K562 (cell line): ENCODE data around the gene ORAI2. TPM values are rescaled to one million over a fixed set of nuclear protein-coding genes. Genes with fewer than 3 reads are reported as not detected.

ENCODE experiments used
- ATAC-seq: fragments of 200-7000 bp; cut with Tn5 transposase; 3 replicates; pipeline ENCODE4 v1.9.1; 2020; ENCODE audit warnings: moderate library complexity
- BruUV-seq: library from RNA; stranded (reverse); fragments of 400-500 nt; replicated peaks from 2 replicates; lab custom pipeline; 2021; lab: Mats Ljungman, UMichigan
- CTCF ChIA-PET: fragments of 300-600 bp; formaldehyde crosslinking; extraction: SDS; loops from one replicate; lab custom pipeline; 2021; ENCODE audit warnings: low intra/inter-chr PET ratio; lab: Yijun Ruan, JAX
- POLR2A ChIA-PET: fragments of 300-600, 350-650 bp; sonication (Branson Sonifier 250); formaldehyde crosslinking; extraction: SDS; loops from one replicate; lab custom pipeline; 2021; ENCODE audit warnings: antibody characterized with exemption, inconsistent platforms; lab: Yijun Ruan, JAX
- DNase-seq, 4 experiments: peaks; one replicate each; pipeline versions ENCODE4 v3.0.0 to v3.0.0-alpha.2; 2011 to 2018; ENCODE audit warnings: low spot score in 3 of 4, mixed read lengths in 3 of 4; ENCODE audit errors: extremely low read depth in 1 of 4
- FAIRE-seq: peaks from 2 replicates; lab custom pipeline; 2011; peaks lifted over from hg19 to GRCh38; lab: Jason Lieb, UNC
- H2AFZ ChIP-seq: 2 replicates; pipeline ENCODE4 v1.6.0; 2011; ENCODE audit warnings: low read depth, low read length, control low read depth, inconsistent platforms
- H3K27ac ChIP-seq: fragments of 200-600 bp; 3 replicates; pipeline ENCODE4 v1.8.0; 2011; ENCODE audit warnings: low read depth, mild to moderate bottlenecking, control low read depth, inconsistent platforms, low read length, moderate library complexity, mixed read lengths; ENCODE audit errors: extremely low read depth
- H3K27me3 ChIP-seq, 2 experiments: fragments of 300-600 bp in 1 of 2; 2 replicates in 1 of 2; 3 replicates in 1 of 2; pipeline versions ENCODE4 v1.6.0 to v1.8.0; 2011; ENCODE audit warnings: inconsistent platforms in 2 of 2, low read length in 2 of 2, mild to moderate bottlenecking in 1 of 2, mixed read lengths in 1 of 2, moderate library complexity in 1 of 2; ENCODE audit not compliant: control insufficient read depth in 2 of 2, insufficient read depth in 2 of 2
- H3K36me3 ChIP-seq: fragments of 300-600 bp; 3 replicates; pipeline ENCODE4 v1.8.0; 2011; ENCODE audit warnings: mild to moderate bottlenecking, low read length, inconsistent platforms; ENCODE audit not compliant: control insufficient read depth, insufficient read depth
- H3K4me1 ChIP-seq, 2 experiments: fragments of 200-600 bp in 1 of 2; replicated peaks in 1 of 2; 2 replicates in 1 of 2; 3 replicates in 1 of 2; pipeline versions ENCODE4 v1.5.1 to v1.8.0; 2011; ENCODE audit warnings: inconsistent platforms in 2 of 2, low read length in 2 of 2, mild to moderate bottlenecking in 1 of 2, mixed read lengths in 1 of 2, moderate library complexity in 1 of 2; ENCODE audit not compliant: control insufficient read depth in 2 of 2, insufficient read depth in 2 of 2
- H3K4me2 ChIP-seq: 2 replicates; pipeline ENCODE4 v1.6.1; 2011; ENCODE audit warnings: low read length, control low read depth, inconsistent platforms, mixed read lengths; ENCODE audit not compliant: insufficient read depth
- H3K4me3 ChIP-seq: fragments of 200-600 bp; sonication (generic), shearing (Covaris generic); 2 replicates; pipeline ENCODE4 v1.5.1; 2016; ENCODE audit warnings: control low read depth, inconsistent platforms
- H3K79me2 ChIP-seq: fragments of 200-600 bp; 3 replicates; pipeline ENCODE4 v1.8.0; 2011; ENCODE audit warnings: low read length, inconsistent platforms; ENCODE audit not compliant: control insufficient read depth, insufficient read depth
- H3K9ac ChIP-seq, 2 experiments: 2 replicates each; pipeline versions ENCODE4 v1.6.0 to v1.6.1; 2011; ENCODE audit warnings: low read depth in 2 of 2, low read length in 2 of 2, control low read depth in 1 of 2, inconsistent platforms in 1 of 2, mild to moderate bottlenecking in 1 of 2, mixed read lengths in 1 of 2; ENCODE audit not compliant: insufficient read depth in 1 of 2
- H3K9me1 ChIP-seq: one replicate; pipeline ENCODE4 v1.6.0; 2011; ENCODE audit warnings: inconsistent platforms, mild to moderate bottlenecking, low read length, moderate library complexity; ENCODE audit not compliant: control insufficient read depth, insufficient read depth
- H3K9me3 ChIP-seq: replicated peaks from 2 replicates; pipeline ENCODE4 v1.5.1; 2011; ENCODE audit warnings: low read depth, low read length, inconsistent platforms; ENCODE audit not compliant: control insufficient read depth, insufficient read depth
- H4K20me1 ChIP-seq: replicated peaks from 2 replicates; pipeline ENCODE4 v1.6.1; 2011; ENCODE audit warnings: low read length, inconsistent platforms, mixed read lengths; ENCODE audit not compliant: control insufficient read depth, insufficient read depth
- BCL6 ChIP-seq: fragments of 250-450 bp; sonication (Bioruptor Pico); IDR thresholded peaks from 2 replicates; pipeline ENCODE4 v1.4.0; 2020
- BHLHE40 ChIP-seq: IDR thresholded peaks from 2 replicates; pipeline ENCODE4 v1.6.1; 2011; ENCODE audit warnings: low read length, improper control_type of control experiment
- CHD4 ChIP-seq: fragments of 200-600 bp; sonication (generic); IDR thresholded peaks from 3 replicates; pipeline ENCODE4 v1.6.1; 2012; ENCODE audit warnings: low read depth, mild to moderate bottlenecking, mixed read lengths, low read length, inconsistent platforms; ENCODE audit not compliant: insufficient read depth, insufficient replicate concordance, poor library complexity, severe bottlenecking
- CREB3L1 ChIP-seq: fragments of 450-650 bp; IDR thresholded peaks from 2 replicates; pipeline ENCODE4 v1.6.1; 2014; ENCODE audit warnings: low read depth, mild to moderate bottlenecking, moderate library complexity, borderline replicate concordance
- GABPA ChIP-seq: fragments of 200-800 bp; sonication (Bioruptor generic); conservative IDR thresholded peaks from 2 replicates; pipeline ENCODE4 v1.6.1; 2016; ENCODE audit warnings: low read depth, missing genetic modification characterization, missing compliant biosample characterization
- NR3C1 ChIP-seq: sonication (generic); formaldehyde crosslinking; IDR thresholded peaks from 2 replicates; pipeline ENCODE4 v1.8.1; 2022; ENCODE audit warnings: missing genetic modification reagents
- RAD21 ChIP-seq, 2 experiments: fragments of 250-450 bp in 1 of 2; fragments of 450-650 bp in 1 of 2; sonication (Bioruptor Pico) in 1 of 2; formaldehyde crosslinking in 1 of 2; IDR thresholded peaks in 1 of 2; conservative IDR thresholded peaks in 1 of 2; 2 replicates each; pipeline versions ENCODE4 v1.4.0 to v1.8.0; 2020 to 2022; ENCODE audit warnings: mild to moderate bottlenecking in 2 of 2, moderate library complexity in 1 of 2
- SMARCC2 ChIP-seq: fragments of 450-650 bp; IDR thresholded peaks from 2 replicates; pipeline ENCODE4 v1.6.1; 2017; ENCODE audit warnings: antibody characterized with exemption, moderate library complexity, mild to moderate bottlenecking, low read depth
- THAP7 ChIP-seq: fragments of 250-450 bp; sonication (Bioruptor Pico); IDR thresholded peaks from 2 replicates; pipeline ENCODE4 v1.5.0; 2021
- TRIM25 ChIP-seq: fragments of 450-650 bp; IDR thresholded peaks from 2 replicates; pipeline ENCODE4 v1.7.0; 2016; ENCODE audit warnings: borderline replicate concordance
- YY1 ChIP-seq, 3 experiments: IDR thresholded peaks; 2 replicates each; pipeline ENCODE4 v1.6.1; 2011; ENCODE audit warnings: low read length in 2 of 3, mild to moderate bottlenecking in 2 of 3, moderate library complexity in 2 of 3, borderline replicate concordance in 1 of 3, control low read depth in 1 of 3, low read depth in 1 of 3; ENCODE audit not compliant: insufficient read depth in 3 of 3, insufficient replicate concordance in 2 of 3, control insufficient read depth in 1 of 3, insufficient read length in 1 of 3; ENCODE audit errors: extremely low read depth in 1 of 3
- ZFX ChIP-seq: sonication (generic); formaldehyde crosslinking; IDR thresholded peaks from 2 replicates; pipeline ENCODE4 v1.8.0; 2022; ENCODE audit warnings: mild to moderate bottlenecking, missing genetic modification reagents, moderate library complexity
- ZNF398 ChIP-seq: fragments of 250-450 bp; sonication (Bioruptor Pico); IDR thresholded peaks from 2 replicates; pipeline ENCODE4 v1.8.0; 2021; ENCODE audit warnings: moderate library complexity, mild to moderate bottlenecking, inconsistent platforms
- WGBS: fragments of 100-300 bp; shearing (Covaris generic); methylation state at CpG from one replicate; pipeline ENCODE4 v1.1.6; 2016; ENCODE audit warnings: low coverage, mixed read lengths; ENCODE audit not compliant: insufficient coverage; ENCODE audit errors: missing lambda C conversion rate; 5-methylcytosine and 5-hydroxymethylcytosine counted together
- in situ Hi-C: fragments of 300-500 bp; cut with MboI; formaldehyde crosslinking; loops from 4 replicates; pipeline ENCODE4 v1.15.0; 2018; ENCODE audit warnings: inconsistent platforms, mixed read lengths
- intact Hi-C: fragments of 100-400 bp; cut with micrococcal nuclease; formaldehyde crosslinking; loops from 2 replicates; pipeline ENCODE4 v1.14.2; 2022
- polyA plus RNA-seq, 8 experiments: library from polyadenylated mRNA; depleted of rRNA in 4 of 8; stranded (reverse) in 5 of 8; unstranded in 3 of 8; fragments of >200 nt; fragmentation: Nextera tagmentation in 2 of 8; fragmentation: Illumina TruSeq in 1 of 8; extraction: Ambion mirVana in 2 of 8; extraction: Trizol in 1 of 8; gene quantifications; 2 replicates each; pipeline versions ENCODE4 v1.2.1 to v1.2.3, GENCODE V29; 2011 to 2014; ENCODE audit warnings: inconsistent platforms in 1 of 8, missing spikeins in 1 of 8
- total RNA-seq, 7 experiments: library from RNA; depleted of rRNA in 6 of 7; stranded (reverse); fragments of >200 nt in 6 of 7; fragmentation: Illumina TruSeq in 2 of 7; extraction: Trizol in 2 of 7; gene quantifications; 2 replicates each; pipeline versions ENCODE4 v1.2.1 to v1.2.3, GENCODE V29; 2011 to 2021; ENCODE audit warnings: low replicate concordance in 1 of 7

The ORAI2 gene
- total and polyA plus RNA-seq, 9 of the 15 experiments (the other 6 are each of a cell fraction or from before 2014, with no cell fraction given) = 1.1 to 27.7 (median 9.2) TPM

- Histone ChIP-seq H3K9ac (peak overlapping the region; percentile 16 to 80; a peak in 3 of 4 replicates), H3K9me3 (no peaks in the 10 kb centered on the region), H3K27me3 (no peaks in the 10 kb centered on the region), H3K4me2 (peak overlapping the region; percentile 61), H3K4me3 (no peak overlapping the region), H3K79me2 (no peaks in the 10 kb centered on the region), H2AFZ (peak overlapping the region; percentile 88), H3K9me1 (no peaks in the 10 kb centered on the region), H3K27ac (peak overlapping the region; percentile 37; the same call in 1 of the 3 replicates), H3K36me3 (peaks cover 16% of the 10 kb centered on the region; the same call in 1 of the 3 replicates), H4K20me1 (no peaks in the 10 kb centered on the region), H3K4me1 (peaks cover 7 to 43% of the 10 kb centered on the region in 2 experiments; a peak in 3 of 5 replicates)
- 30% methylated on average over 23 of the region's 23 CpGs for WGBS
- in situ Hi-C loops (loop anchor here (25.0 kb wide), 2 partner anchors 111 to 211 kb away; partner anchors contain the start of genes POLR2J2, POLR2J3, SPDYE2 and SPDYE2B), intact Hi-C loops (loop anchor here (1.0 to 2.0 kb wide), 2 partner anchors 39 to 49 kb away; no protein-coding TSS in a partner anchor)
- peak; percentile 83 to 86 (median 86) for DNase-seq
- peak; percentile 49 for FAIRE-seq
- ChIA-PET CTCF (interaction anchor here (0.6 to 1.3 kb wide), 4 partner anchors 8 to 47 kb away, joined by 3 to 6 read pairs (median 4); no protein-coding TSS in a partner anchor), POLR2A (interaction anchor here (0.5 to 2.7 kb wide), 5 partner anchors 9 to 144 kb away, joined by 3 to 7 read pairs (median 4); no protein-coding TSS in a partner anchor)
- ATAC-seq = peak; percentile 95
- no TSS peak for BruUV-seq
- TF ChIP-seq THAP7 (CRISPR knock-in tag) = no peak
- no peak for TF ChIP-seq BCL6
- TF ChIP-seq BHLHE40 = peak; percentile 79
- no peak for TF ChIP-seq SMARCC2
- TF ChIP-seq RAD21 (CRISPR knock-in tag; conservative IDR thresholded peaks at IDR 0.05 in 1 of 2, IDR thresholded peaks at IDR 0.05 in 1 of 2) = peak; percentile 60 to 80
- TF ChIP-seq YY1 (IDR thresholded peaks at IDR 0.05; ENCODE audit: borderline replicate concordance in 1 of 3, control insufficient read depth in 1 of 3, extremely low read depth in 1 of 3, insufficient read depth in 3 of 3, insufficient read length in 1 of 3, insufficient replicate concordance in 2 of 3, low read depth in 1 of 3, low read length in 2 of 3) = peak in 2 of 3 experiments; percentile 34 to 69
- TF ChIP-seq TRIM25 = no peak
- no peak for TF ChIP-seq ZNF398
- no peak for TF ChIP-seq NR3C1 (CRISPR knock-in tag)
- TF ChIP-seq ZFX (CRISPR knock-in tag) = peak; percentile 42
- 0 out of 2 replicates have a peak, but pooled peaks have one; percentile 40 for TF ChIP-seq CREB3L1
- TF ChIP-seq CHD4 = no peak
- no peak for TF ChIP-seq GABPA (tag)
These were observed 18.1 kb downstream of the ORAI2 start for GRCh38 chr7:102451371-102452054.
